HG03066 (cell line): ENCODE data around the gene MCC.

Source experiments
- ATAC-seq: cut with Tn5 transposase; IDR thresholded peaks from one replicate; pipeline ENCODE4 v1.9.1; 2021; ENCODE audit warnings: low read depth; ENCODE audit not compliant: unreplicated experiment

The MCC gene

DNA sequence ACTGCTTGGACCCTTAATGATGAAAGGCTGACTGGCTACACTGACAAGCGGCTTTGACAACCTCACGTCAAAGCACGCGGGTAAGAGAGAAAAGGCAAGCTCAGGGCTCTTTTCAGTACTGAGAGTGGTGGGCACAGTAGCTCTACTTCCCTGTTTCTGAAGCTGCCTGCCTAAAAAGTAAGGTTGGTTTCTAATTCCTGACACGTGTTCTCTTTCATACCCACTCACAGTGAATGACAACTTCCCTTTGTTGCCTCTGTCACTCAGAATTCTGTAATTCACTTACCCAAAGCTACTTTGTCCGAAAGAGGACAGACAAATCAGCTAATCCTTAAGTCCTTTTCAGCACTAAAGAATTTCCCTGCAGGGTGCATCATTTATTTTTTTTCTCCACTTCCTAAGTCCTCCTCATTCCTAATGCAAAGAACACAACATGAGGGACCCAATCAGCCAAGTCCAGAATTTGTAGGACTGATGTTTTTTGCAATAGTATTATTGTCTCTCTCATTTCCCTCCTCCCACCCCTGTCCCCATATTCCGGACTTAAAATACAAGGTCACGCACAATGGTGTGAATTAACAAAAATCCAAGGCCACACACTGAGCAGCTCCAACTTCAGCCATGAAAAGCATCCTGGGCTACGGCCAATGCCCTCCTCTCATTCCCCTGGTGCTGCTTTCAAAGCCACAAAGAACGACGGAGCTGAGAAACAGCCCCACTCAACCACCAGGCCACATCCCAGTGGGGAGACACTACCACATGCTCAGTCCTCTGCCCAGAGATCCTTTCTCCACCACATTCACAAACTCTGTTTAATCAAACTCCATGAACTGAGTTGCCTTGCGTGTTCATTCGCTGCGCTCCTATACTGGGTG, 274.5 kb downstream of the MCC start:
- no peak for ATAC-seq

DNA sequence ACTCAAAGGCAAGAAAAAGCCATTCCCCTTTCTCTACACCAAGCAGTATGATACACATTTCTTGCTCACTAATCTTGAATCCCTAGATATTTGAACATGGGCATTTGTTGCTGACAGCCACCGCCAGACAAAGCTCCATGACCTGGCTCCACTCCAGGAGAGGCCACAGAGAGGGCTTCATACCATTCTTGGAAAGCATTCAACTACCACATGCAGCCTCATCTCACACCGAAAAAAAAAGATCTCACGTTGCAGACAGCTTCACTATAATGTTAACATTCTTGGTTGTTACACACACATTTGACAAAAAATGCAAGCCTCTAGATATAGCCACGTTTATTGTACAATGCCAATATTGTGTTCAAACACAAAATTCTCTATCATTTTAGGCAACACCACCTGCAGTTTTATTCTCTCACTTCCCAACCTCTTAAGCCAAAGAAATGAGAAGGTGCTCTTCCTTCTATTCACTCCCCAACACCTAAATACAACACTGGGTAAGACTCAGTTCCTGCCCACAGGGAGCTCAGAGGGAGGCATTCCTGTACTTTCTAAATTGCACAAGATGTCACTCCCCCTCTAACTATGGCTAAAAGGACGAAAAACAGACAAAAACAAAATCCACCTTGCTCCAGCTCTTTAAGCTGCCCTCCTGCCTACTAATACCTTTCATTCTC, 275.9 kb downstream of the MCC start:
- no peak for ATAC-seq

DNA sequence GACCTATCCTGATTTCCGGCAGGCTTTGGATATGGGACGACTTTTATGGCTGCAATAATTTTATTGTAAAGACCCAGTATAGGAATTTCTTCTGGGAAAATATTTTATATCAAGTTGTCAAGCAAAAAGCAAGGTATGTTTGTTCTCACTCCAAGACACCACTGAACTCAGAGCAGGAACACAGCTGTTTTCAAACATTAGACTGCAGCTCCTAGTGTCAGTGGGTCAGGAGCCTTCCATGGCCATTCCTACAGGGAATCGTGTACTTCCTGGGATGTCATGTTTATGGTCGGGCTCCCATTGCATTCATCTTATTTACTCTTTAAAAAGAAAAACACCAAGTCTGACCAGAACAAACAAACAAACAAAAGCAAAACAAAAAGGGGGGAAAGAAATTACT, 278.8 kb downstream of the MCC start:
- ATAC-seq: no peak

- ATAC-seq: no peak
Measured at GRCh38 chr5:113205807-113206206, 282.4 kb downstream of the MCC start.

GRCh38 chr5:113205323-113205722, 282.9 kb downstream of the MCC start:
- ATAC-seq: no peak

GRCh38 chr5:113204525-113205161, 283.6 kb downstream of the MCC start:
- no peak for ATAC-seq

GRCh38 chr5:113203916-113204315, 284.3 kb downstream of the MCC start:
- ATAC-seq: no peak

GRCh38 chr5:113202746-113203716, 285.2 kb downstream of the MCC start:
- no peak for ATAC-seq

DNA sequence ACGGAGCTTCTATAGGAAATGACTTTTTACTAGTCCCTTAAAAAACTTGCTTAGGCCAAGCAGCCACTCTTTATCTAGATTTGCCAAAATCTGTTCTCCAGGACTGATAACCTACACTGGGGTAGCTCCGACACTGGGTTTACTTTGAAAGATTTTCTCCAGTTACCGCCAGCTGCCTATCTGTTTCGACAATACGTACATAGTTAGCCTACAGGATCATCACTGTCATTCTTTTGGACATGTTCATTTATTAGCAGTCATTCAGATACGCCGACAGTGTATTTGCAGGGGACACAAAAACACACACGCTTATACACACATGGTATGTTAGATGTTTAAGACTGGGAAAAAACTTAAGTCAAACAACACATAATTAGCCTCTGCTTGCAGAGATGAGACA, 286.0 kb downstream of the MCC start:
- ATAC-seq: no peak

GRCh38 chr5:113201715-113202114, 286.5 kb downstream of the MCC start:
- no peak for ATAC-seq

GRCh38 chr5:113199122-113199905, 288.9 kb downstream of the MCC start:
- no peak for ATAC-seq

GRCh38 chr5:113197456-113198200, 290.6 kb downstream of the MCC start:
- ATAC-seq: no peak

- ATAC-seq: no peak
Measured at GRCh38 chr5:113195771-113196170, 292.5 kb downstream of the MCC start.

DNA sequence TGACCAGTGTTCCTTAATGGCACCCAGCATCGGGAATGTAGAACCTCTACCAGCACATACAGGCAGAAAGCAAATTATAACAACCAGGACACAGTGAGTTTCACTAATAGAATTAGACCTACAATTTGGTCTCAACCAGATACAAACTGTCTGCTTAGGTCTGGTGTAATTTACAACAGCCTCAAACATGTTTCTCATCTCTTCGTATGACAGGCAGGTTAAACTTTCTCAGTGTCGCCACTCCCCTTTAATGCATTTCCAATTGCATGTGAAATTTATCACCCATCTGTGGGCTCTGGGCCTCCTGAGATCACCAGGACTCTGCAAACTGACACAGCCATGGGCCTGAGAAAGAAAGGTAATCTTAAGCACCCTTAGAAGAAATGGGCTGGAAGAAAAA, 293.0 kb downstream of the MCC start:
- no peak for ATAC-seq

- ATAC-seq: no peak
Measured at GRCh38 chr5:113194591-113194990, 293.7 kb downstream of the MCC start.

- no peak for ATAC-seq
Measured at GRCh38 chr5:113194125-113194524, 294.1 kb downstream of the MCC start.

GRCh38 chr5:113193311-113193978, 294.8 kb downstream of the MCC start:
- ATAC-seq: no peak

GRCh38 chr5:113192541-113192940, 295.7 kb downstream of the MCC start:
- ATAC-seq: no peak
